Measurements from ENCODE around the gene BAG3.

BAG3 gene

DNA sequence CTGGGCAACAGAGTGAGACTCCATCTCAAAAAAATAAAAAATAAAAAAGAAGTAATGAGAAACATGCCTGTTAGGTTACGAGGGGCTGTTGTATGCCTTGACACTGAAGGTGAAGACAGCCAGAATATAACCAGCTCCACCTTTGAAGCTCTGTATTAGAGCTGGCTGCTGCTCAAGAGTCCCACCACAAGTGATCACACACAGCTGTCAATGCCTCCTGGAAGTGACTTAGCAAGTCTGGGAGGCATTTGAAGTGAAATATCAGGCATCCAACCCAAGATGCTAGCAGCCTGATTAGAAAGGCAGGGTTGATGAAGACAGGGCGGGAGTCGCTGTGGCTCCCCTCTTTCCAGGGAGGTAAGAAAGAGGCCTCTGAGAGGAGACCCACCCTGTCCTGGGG lies 40.5 kb downstream of the BAG3 start:
- no peak overlapping the region for H3K4me3 ChIP-seq (ENCODE audit: low read depth, low read length)

DNA sequence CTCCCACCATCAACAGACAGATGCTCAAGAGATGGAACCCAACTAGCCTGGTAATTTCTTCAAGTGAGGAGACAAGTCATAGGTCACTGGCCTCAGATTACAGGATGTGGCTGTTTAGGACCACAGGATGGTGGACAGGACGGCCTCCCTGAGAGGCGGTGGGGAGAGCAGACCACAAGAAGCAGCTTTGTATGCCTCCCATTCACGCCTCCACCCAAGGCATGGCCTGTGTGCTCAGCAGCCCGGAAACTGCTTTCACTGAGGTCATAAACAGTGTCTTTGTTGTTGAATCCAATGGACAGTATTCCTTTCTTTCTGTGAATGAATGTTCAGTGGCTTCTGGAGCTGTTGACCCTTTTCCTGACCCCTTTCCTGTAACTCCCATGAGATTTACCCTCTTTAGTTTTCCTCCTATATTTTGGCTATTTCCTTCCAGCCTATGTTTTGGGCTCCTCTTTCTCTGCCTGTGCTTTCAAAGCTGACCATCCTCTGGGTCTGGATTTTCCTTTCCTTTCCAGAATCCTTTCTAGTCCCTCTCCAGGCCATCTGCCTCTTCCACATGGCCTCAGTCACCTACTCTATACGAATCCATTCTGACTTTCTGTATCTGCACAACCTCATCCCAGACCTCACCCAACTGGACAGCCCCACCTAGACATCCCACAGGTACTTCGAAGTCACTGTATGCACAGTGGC lies 42.2 kb downstream of the BAG3 start:
- Histone ChIP-seq H3K27ac (no peak overlapping the region), H3K9me3 (ENCODE audit: control insufficient read depth, low read length) (no peaks in the 10 kb centered on the region), H3K4me1 (peaks cover under 1% of the 10 kb centered on the region), H3K27me3 (ENCODE audit: control insufficient read depth, insufficient read depth, low read length) (no peaks in the 10 kb centered on the region), H3K4me3 (ENCODE audit: low read depth, low read length) (no peak overlapping the region), H3K79me2 (no peaks in the 10 kb centered on the region), H3K9ac (no peak overlapping the region), H2AFZ (no peak overlapping the region), H3K4me2 (ENCODE audit: low read length) (no peak overlapping the region), H3K36me3 (ENCODE audit: control insufficient read depth, insufficient read depth, low read length) (no peaks in the 10 kb centered on the region)
- TF ChIP-seq, protein P1, sequence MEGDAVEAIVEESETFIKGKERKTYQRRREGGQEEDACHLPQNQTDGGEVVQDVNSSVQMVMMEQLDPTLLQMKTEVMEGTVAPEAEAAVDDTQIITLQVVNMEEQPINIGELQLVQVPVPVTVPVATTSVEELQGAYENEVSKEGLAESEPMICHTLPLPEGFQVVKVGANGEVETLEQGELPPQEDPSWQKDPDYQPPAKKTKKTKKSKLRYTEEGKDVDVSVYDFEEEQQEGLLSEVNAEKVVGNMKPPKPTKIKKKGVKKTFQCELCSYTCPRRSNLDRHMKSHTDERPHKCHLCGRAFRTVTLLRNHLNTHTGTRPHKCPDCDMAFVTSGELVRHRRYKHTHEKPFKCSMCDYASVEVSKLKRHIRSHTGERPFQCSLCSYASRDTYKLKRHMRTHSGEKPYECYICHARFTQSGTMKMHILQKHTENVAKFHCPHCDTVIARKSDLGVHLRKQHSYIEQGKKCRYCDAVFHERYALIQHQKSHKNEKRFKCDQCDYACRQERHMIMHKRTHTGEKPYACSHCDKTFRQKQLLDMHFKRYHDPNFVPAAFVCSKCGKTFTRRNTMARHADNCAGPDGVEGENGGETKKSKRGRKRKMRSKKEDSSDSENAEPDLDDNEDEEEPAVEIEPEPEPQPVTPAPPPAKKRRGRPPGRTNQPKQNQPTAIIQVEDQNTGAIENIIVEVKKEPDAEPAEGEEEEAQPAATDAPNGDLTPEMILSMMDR (IDR thresholded peaks at IDR 0.05): no peak

More for the DNA sequence above, 40.5 kb downstream of the BAG3 start:
- H3K9ac ChIP-seq: no peak overlapping the region
- no peaks in the 10 kb centered on the region for H3K79me2 ChIP-seq
- H3K36me3 ChIP-seq (ENCODE audit: control insufficient read depth, insufficient read depth, low read length): no peaks in the 10 kb centered on the region
- no peaks in the 10 kb centered on the region for H3K9me3 ChIP-seq (ENCODE audit: control insufficient read depth, low read length)
- H3K4me2 ChIP-seq (ENCODE audit: low read length): no peak overlapping the region
- no peaks in the 10 kb centered on the region for H3K27me3 ChIP-seq (ENCODE audit: control insufficient read depth, insufficient read depth, low read length)
- H2AFZ ChIP-seq: no peak overlapping the region
- TF ChIP-seq, protein P1 (IDR thresholded peaks at IDR 0.05): no peak
- peaks cover 18% of the 10 kb centered on the region for H3K4me1 ChIP-seq
- no peak overlapping the region for H3K27ac ChIP-seq

DNA sequence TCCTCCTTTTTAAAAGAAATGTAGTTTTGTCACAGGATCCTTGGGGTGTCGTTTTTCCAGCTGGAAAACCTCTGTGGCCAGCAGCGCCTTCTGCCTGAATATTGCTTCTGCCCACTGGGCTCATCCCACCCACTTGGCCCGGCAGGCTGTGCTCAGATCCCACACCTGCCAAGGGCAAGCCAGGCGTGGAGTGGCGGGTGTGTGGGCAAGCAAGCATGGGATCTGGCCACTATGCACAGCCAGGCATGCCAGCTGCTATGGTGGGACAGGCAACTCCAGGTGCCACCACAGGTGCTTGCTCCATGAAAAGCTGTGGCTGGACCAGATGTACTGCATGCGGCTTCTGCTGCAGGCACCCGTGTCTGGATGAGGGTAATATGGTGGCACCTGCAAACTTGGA lies 43.4 kb downstream of the BAG3 start:
- Histone ChIP-seq H3K36me3 (ENCODE audit: control insufficient read depth, insufficient read depth, low read length) (no peaks in the 10 kb centered on the region), H3K9ac (no peak overlapping the region), H3K9me3 (ENCODE audit: control insufficient read depth, low read length) (no peaks in the 10 kb centered on the region), H3K79me2 (no peaks in the 10 kb centered on the region), H3K27me3 (ENCODE audit: control insufficient read depth, insufficient read depth, low read length) (no peaks in the 10 kb centered on the region), H3K4me1 (no peaks in the 10 kb centered on the region), H3K27ac (no peak overlapping the region), H3K4me3 (ENCODE audit: low read depth, low read length) (no peak overlapping the region), H3K4me2 (ENCODE audit: low read length) (no peak overlapping the region), H2AFZ (no peak overlapping the region)
- TF ChIP-seq, protein P1 (IDR thresholded peaks at IDR 0.05): no peak

DNA sequence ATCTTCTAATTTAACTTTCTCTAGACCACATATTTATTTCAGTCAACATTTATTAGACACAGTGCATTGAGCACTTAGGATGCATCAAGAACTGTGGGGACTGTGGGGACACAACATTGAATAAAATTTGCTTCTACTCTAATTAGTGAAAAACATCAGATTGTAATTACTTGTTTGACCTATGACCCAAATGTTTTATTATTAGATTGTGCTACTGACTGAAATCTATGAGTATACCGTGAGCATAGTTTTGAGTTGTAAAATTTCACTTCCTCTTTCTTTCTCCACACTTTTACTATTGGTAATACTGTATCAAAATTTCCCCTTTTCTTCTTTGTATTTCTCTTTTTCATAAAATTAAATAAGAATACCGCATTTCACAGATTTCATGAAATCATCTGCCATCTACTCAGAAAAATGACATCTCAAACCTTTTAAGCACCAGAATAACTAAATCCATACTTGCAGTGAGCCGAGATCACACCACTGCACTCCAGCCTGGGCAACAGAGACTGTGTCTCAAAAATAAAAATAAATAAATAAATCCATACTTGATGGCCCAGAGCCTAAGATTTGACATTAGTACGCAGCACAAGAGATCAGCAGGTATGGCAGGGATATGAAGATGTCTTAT lies 49.3 kb downstream of the BAG3 start:
- H3K27ac ChIP-seq: no peak overlapping the region
- no peaks in the 10 kb centered on the region for H3K27me3 ChIP-seq (ENCODE audit: control insufficient read depth, insufficient read depth, low read length)
- no peaks in the 10 kb centered on the region for H3K9me3 ChIP-seq (ENCODE audit: control insufficient read depth, low read length)
- no peaks in the 10 kb centered on the region for H3K36me3 ChIP-seq (ENCODE audit: control insufficient read depth, insufficient read depth, low read length)
- H3K9ac ChIP-seq: no peak overlapping the region
- H3K79me2 ChIP-seq: no peaks in the 10 kb centered on the region
- no peak overlapping the region for H3K4me2 ChIP-seq (ENCODE audit: low read length)
- H2AFZ ChIP-seq: no peak overlapping the region
- H3K4me1 ChIP-seq: no peaks in the 10 kb centered on the region
- no peak overlapping the region for H3K4me3 ChIP-seq (ENCODE audit: low read depth, low read length)
- TF ChIP-seq, protein P1 (IDR thresholded peaks at IDR 0.05): no peak

DNA sequence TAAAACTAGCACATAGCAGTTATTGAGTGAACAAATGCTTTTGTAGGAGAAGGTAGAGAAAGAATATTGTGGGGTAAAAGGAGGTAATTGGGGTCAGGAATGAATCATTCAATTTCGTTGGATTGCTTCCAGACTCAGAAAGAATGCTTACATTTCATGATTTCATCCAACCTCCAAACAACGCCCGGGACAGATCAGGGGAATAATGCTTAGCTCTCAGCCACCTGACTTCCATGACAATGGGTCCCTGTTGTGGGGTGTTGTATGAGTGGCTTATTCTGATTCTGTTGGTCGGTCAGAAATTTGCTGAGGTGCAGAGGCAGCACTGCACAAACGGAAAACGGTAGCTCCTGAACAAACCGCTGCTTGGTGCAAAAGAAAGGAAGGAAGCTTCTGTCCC lies 50.7 kb downstream of the BAG3 start:
- no peak overlapping the region for H2AFZ ChIP-seq
- no peaks in the 10 kb centered on the region for H3K4me1 ChIP-seq
- H3K4me3 ChIP-seq (ENCODE audit: low read depth, low read length): no peak overlapping the region
- no peaks in the 10 kb centered on the region for H3K27me3 ChIP-seq (ENCODE audit: control insufficient read depth, insufficient read depth, low read length)
- no peak overlapping the region for H3K4me2 ChIP-seq (ENCODE audit: low read length)
- no peak overlapping the region for H3K27ac ChIP-seq
- H3K9ac ChIP-seq: no peak overlapping the region
- H3K79me2 ChIP-seq: no peaks in the 10 kb centered on the region
- TF ChIP-seq, protein P1 (IDR thresholded peaks at IDR 0.05): no peak
- no peaks in the 10 kb centered on the region for H3K36me3 ChIP-seq (ENCODE audit: control insufficient read depth, insufficient read depth, low read length)
- H3K9me3 ChIP-seq (ENCODE audit: control insufficient read depth, low read length): no peaks in the 10 kb centered on the region
